ENCODE measurements around the gene ERG. TPM values are rescaled to one million over a fixed set of nuclear protein-coding genes. Genes with fewer than 3 reads are reported as not detected.
A peak's percentile ranks its signal among the peaks of the same experiment; 100 is the strongest.

ERG gene
- total and polyA plus RNA-seq, 7 donors, result 2.7 to 14.5 (median 7.6) TPM

DNA sequence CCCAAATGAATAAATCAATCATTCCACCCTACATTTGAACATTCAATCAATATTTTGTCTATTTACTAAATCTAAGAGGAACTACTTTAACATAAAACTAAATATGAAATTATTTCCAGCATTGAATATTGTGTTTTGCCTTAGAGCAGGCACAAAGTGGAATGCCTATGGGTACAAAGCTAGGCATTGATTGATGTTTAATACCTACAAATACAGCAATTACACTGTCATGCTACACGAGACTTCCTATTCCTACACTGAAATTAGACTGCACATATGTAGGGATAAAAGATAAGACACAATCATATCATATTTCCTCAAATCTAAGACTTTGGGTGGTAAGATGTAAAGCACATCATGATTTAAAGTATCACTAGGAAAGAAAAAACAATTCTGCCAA lies 12.9 kb upstream of the ERG start:
- 75 to 98% (median 81%) methylated on average over 1 of the region's 1 CpG for WGBS, 3 donors
- intact Hi-C loops (cut with DNase I), result no loop called here
- H3K9me3 ChIP-seq, result no peaks in the 10 kb centered on the region
- no peak overlapping the region for H3K27ac ChIP-seq
- peaks cover 0 to 3% (median 0%) of the 10 kb centered on the region in 3 donors for H3K27me3 ChIP-seq (ENCODE audit: insufficient read depth in 3 of 3, low read length in 2 of 3)
- H3K4me3 ChIP-seq, result no peak overlapping the region
- H3K36me3 ChIP-seq (ENCODE audit: insufficient read depth in 1 of 2, low read depth in 1 of 2), result no peaks in the 10 kb centered on the region
- H3K4me1 ChIP-seq, result no peaks in the 10 kb centered on the region
- TF ChIP-seq, protein P1, sequence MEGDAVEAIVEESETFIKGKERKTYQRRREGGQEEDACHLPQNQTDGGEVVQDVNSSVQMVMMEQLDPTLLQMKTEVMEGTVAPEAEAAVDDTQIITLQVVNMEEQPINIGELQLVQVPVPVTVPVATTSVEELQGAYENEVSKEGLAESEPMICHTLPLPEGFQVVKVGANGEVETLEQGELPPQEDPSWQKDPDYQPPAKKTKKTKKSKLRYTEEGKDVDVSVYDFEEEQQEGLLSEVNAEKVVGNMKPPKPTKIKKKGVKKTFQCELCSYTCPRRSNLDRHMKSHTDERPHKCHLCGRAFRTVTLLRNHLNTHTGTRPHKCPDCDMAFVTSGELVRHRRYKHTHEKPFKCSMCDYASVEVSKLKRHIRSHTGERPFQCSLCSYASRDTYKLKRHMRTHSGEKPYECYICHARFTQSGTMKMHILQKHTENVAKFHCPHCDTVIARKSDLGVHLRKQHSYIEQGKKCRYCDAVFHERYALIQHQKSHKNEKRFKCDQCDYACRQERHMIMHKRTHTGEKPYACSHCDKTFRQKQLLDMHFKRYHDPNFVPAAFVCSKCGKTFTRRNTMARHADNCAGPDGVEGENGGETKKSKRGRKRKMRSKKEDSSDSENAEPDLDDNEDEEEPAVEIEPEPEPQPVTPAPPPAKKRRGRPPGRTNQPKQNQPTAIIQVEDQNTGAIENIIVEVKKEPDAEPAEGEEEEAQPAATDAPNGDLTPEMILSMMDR (IDR thresholded peaks at IDR 0.05), result no peak
- DNase-seq (no peak), ATAC-seq (no peak)

DNA sequence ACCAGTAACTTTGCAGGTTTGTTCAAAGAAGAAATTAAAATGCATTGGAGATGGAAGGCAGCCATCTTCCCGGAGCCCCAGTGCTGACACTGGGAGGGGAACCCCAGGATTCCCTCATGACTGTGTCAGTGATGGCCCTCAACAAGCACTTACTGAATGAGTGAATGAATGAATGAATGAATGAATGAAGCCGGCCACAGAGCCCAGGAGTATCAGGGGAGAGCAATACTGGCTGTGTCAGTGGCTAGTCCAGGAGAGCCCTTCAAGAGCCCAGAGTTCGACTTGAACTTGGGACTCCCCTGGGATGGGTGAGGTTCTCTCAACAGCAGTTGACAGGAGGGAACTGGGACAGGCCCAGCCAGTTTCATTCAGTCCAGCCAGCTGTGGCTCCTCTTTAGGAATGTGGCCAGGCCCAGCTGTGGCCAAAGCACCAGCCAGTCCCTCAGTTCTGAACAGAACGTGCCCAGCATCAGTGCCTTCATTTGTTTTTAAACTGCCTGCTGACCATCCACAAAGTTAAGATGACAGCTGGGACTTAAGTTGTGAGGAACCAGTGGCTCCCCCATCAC lies 9.2 kb upstream of the ERG start:
- Histone ChIP-seq H3K4me3 (no peak overlapping the region), H3K9me3 (no peaks in the 10 kb centered on the region), H3K4me1 (no peaks in the 10 kb centered on the region), H3K36me3 (ENCODE audit: insufficient read depth in 1 of 2, low read depth in 1 of 2) (no peaks in the 10 kb centered on the region), H3K27me3 (ENCODE audit: insufficient read depth in 3 of 3, low read length in 2 of 3) (peaks cover 0 to 3% (median 0%) of the 10 kb centered on the region in 3 donors), H3K27ac (no peak overlapping the region)
- 32 to 37% (median 35%) methylated on average over 4 of the region's 4 CpGs for WGBS, 3 donors
- DNase-seq (no peak), ATAC-seq (no peak)
- intact Hi-C loops (cut with DNase I), result loop anchor here (5.0 to 10.0 kb wide), 2 partner anchors 217 to 630 kb away; no protein-coding TSS in a partner anchor
- TF ChIP-seq, protein P1 (IDR thresholded peaks at IDR 0.05), result no peak

DNA sequence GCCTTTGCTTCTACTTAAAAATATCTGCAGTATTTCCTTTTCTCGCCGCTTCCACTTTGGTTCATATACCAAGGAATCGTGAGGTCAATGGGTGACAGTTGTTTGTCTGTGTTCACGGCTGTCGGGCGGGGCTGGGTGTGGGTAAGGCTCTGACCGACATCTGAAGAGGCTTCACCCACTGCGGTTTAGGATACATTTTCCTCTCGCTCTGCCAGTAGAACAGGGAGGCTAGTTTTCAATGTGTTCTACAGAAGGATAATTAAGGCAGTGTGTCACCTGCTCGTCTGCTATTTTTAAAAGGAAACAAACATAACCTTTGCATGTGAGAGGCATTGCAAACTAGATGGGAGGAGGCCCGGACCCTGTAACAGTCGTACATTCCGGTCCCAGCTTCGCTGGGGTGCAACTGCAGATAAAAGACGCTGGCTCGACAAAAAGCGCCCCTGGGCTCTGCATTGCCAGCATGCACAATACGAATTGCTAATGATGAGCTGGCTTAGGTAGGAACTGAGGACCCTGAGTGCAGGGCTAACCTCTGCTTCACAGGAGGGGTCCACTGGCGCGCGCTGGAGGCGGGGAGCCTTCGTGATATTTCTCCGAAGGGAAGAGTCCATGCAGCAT lies 8.5 kb upstream of the ERG start:
- WGBS, 3 donors, result 67 to 72% (median 69%) methylated on average over 24 of the region's 24 CpGs
- Histone ChIP-seq H3K9me3 (no peaks in the 10 kb centered on the region), H3K36me3 (ENCODE audit: insufficient read depth in 1 of 2, low read depth in 1 of 2) (no peaks in the 10 kb centered on the region), H3K27me3 (ENCODE audit: insufficient read depth in 3 of 3, low read length in 2 of 3) (peaks cover 0 to 3% (median 0%) of the 10 kb centered on the region in 3 donors), H3K4me1 (no peaks in the 10 kb centered on the region), H3K4me3 (peak overlapping the region; percentile 45), H3K27ac (no peak overlapping the region)
- ATAC-seq (no peak), DNase-seq (no peak)
- intact Hi-C loops (cut with DNase I), result loop anchor here (5.0 to 10.0 kb wide), 2 partner anchors 218 to 631 kb away; no protein-coding TSS in a partner anchor
- TF ChIP-seq, protein P1 (IDR thresholded peaks at IDR 0.05), result no peak

DNA sequence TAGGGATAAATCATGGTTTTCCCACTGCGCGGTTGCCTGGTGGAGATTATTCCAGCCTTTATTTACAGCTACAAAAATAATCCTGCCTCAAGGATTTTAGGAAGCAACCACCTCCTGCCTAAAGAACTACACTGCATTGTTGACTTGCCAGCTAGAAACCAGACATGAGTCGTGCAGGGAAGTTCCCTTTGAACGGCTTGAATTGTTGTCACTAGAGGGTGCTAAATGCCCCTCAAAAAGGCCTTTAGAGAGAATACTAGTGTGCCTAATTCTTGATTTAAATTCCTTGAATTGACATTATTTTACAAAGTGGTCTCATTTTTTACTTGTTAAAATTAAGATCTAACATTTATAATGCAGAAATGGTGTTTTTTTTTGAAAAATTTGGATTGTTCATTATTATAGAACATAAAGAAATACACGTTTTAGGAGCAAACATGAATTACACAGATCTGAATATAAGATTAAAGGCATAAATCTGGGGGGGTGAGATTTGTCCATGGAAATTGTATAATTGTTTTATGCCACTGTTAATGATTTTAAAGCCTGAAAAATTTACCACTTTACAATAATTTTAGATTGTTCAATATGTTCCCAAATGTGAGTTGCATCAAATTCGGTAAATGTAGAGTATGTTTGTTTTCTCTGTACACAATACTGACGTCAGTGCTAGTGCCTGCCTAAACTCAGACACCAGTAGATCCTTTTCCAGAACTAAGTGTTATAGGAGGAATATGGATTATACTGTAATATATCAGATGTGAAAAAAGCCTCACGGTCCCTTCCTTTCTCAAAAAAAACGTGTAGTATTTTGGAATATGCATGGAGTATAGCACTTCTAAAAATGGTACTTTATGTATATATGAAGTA lies 7.6 kb upstream of the ERG start:
- H3K27me3 ChIP-seq (ENCODE audit: insufficient read depth in 3 of 3, low read length in 2 of 3), result peaks cover 0 to 3% (median 2%) of the 10 kb centered on the region in 3 donors
- DNase-seq (no peak), ATAC-seq (peak; percentile 55 to 67 (median 56))
- no peak overlapping the region for H3K27ac ChIP-seq
- no peaks in the 10 kb centered on the region for H3K36me3 ChIP-seq (ENCODE audit: insufficient read depth in 1 of 2, low read depth in 1 of 2)
- H3K4me3 ChIP-seq, result peak overlapping the region; percentile 45
- H3K4me1 ChIP-seq, result no peaks in the 10 kb centered on the region
- TF ChIP-seq, protein P1 (IDR thresholded peaks at IDR 0.05), result peak; percentile 56
- no peaks in the 10 kb centered on the region for H3K9me3 ChIP-seq
- 45 to 48% (median 48%) methylated on average over 9 of the region's 9 CpGs for WGBS, 3 donors
- intact Hi-C loops (cut with DNase I), result loop anchor here (2.0 to 10.0 kb wide), 3 partner anchors 219 to 633 kb away; no protein-coding TSS in a partner anchor
